Heart left ventricle (tissue), 16 donors: ENCODE results near the gene IRF1. TPM values are rescaled to one million over a fixed set of nuclear protein-coding genes. Genes with fewer than 3 reads are reported as not detected.

ENCODE experiments used
- ATAC-seq, 4 donors: fragments of 200-7000 bp; cut with Tn5 transposase; one replicate each; pipeline ENCODE4 v1.9.1; 2020 to 2022; ENCODE audit warnings: moderate library complexity in 4 of 4, mild to moderate bottlenecking in 3 of 4, moderate number of reproducible peaks in 1 of 4
- DNase-seq, 5 donors: peaks; one replicate each; pipeline ENCODE4 v3.0.0-alpha.2; 2020
- H3K27ac ChIP-seq, 12 donors: fragments of 200-600 bp; sonication (generic) in 4 of 12; one replicate each; pipeline versions ENCODE4 v1.5.0 to v1.8.0; 2016 to 2022; ENCODE audit warnings: mild to moderate bottlenecking in 2 of 12
- H3K27me3 ChIP-seq, 9 donors: fragments of 200-600 bp; sonication (generic) in 2 of 9; one replicate each; pipeline versions ENCODE4 v1.5.1 to v1.8.0; 2016 to 2022; ENCODE audit warnings: mild to moderate bottlenecking in 3 of 9
- H3K36me3 ChIP-seq, 9 donors: fragments of 200-600 bp; sonication (generic) in 2 of 9; one replicate each; pipeline versions ENCODE4 v1.5.0 to v1.8.0; 2018 to 2022; ENCODE audit warnings: mild to moderate bottlenecking in 2 of 9
- H3K4me1 ChIP-seq, 12 donors: fragments of 200-600 bp; sonication (generic) in 4 of 12; one replicate each; pipeline versions ENCODE4 v1.5.0 to v1.8.0; 2016 to 2022; ENCODE audit warnings: mild to moderate bottlenecking in 3 of 12
- H3K4me3 ChIP-seq, 12 donors: fragments of 200-600 bp; sonication (generic) in 4 of 12; one replicate each; pipeline versions ENCODE4 v1.5.0 to v1.8.0; 2017 to 2022; ENCODE audit warnings: mild to moderate bottlenecking in 9 of 12, moderate library complexity in 4 of 12
- H3K9me3 ChIP-seq, 12 donors: fragments of 200-600 bp; sonication (generic) in 4 of 12; one replicate each; pipeline versions ENCODE4 v1.5.0 to v1.8.0; 2016 to 2022; ENCODE audit warnings: mild to moderate bottlenecking in 1 of 12
- CTCF ChIP-seq, 12 donors: fragments of 200-600 bp; sonication (generic) in 4 of 12; IDR thresholded peaks; one replicate each; pipeline versions ENCODE4 v1.5.0 to v1.8.0; 2018 to 2022; ENCODE audit warnings: antibody characterized with exemption in 12 of 12, mild to moderate bottlenecking in 5 of 12
- POLR2A ChIP-seq, 2 donors: fragments of 450-650 bp; IDR thresholded peaks; one replicate each; pipeline ENCODE4 v1.6.1; 2017; ENCODE audit warnings: antibody characterized with exemption in 2 of 2, mild to moderate bottlenecking in 2 of 2, moderate library complexity in 2 of 2
- WGBS, 4 donors: extraction: QIAGEN DNeasy Blood & Tissue Kit in 2 of 4; methylation state at CpG; one replicate each; pipeline versions ENCODE4 v1.1.5 to v1.1.7; 2013 to 2018; 5-methylcytosine and 5-hydroxymethylcytosine counted together
- intact Hi-C, 10 donors: fragments of 100-400 bp; cut with DNase I; formaldehyde crosslinking; loops; one replicate each; pipeline versions ENCODE4 v1.11.1 to v1.14.2; 2022
- polyA plus RNA-seq, 2 donors: library from polyadenylated mRNA; stranded (reverse); fragments of 200-250 nt; gene quantifications; one replicate each; pipeline ENCODE4 v1.2.3, GENCODE V29; 2013
- total RNA-seq, 9 donors: library from RNA; depleted of rRNA in 2 of 9; stranded (reverse); fragments of >200 nt in 2 of 9; fragmentation: NEBNext Ultra II Directional in 3 of 9; extraction: Animal tissue kit (Norgen Biotek cat#: 25700) in 3 of 9; gene quantifications; one replicate each; pipeline versions ENCODE4 v1.1.0 to v1.2.4, GENCODE V29; 2016 to 2023
- donor health status: ischemic (EF 13 %, LVEDD 7.1; RV severe dilation, severe dysfunction).
- donor health status: healthy with polysubstance abuse.
- donor health status: DM: no; HTN: yes; CAD: no.
- donor health status: DM: no; HTN: no; CAD: no.
- donor health status: ischemic (EF 25% LVEDD 6.9; RV normal size, moderate dysfunction).
- donor health status: ischemic (EF 25% LVEDD 5.7; RV mildly dilated, moderate dysfunction).
- donor health status: healthy.
- donor health status: DM: yes; HTN: yes; CAD: no.
- donor health status: ischemic (EF 35%, LVEDD 5.7; RV mildly dilated, moderate dysfunction).
- donor health status: nonischemic (EF 11% LVEDD 7.7; RV severe dilation, severe dysfunction).
- donor health status: DM: yes; HTN: yes; CAD: no.
- donor health status: PGD.
- donor health status: ischemic (EF 29% LVEDD 5.4; RV normal size, mild dysfunction).
- donor health status: nonischemic (EF 23%, LVEDD 6.1; RV moderate dilation, normal function).

Gene IRF1
- total and polyA plus RNA-seq, 11 donors = 7.5 to 190 (median 18.4) TPM

GRCh38 chr5:132470596-132470995 lies 20.0 kb downstream of the IRF1 start:
- H3K36me3 ChIP-seq = peaks cover 0 to 26% (median 0%) of the 10 kb centered on the region in 9 donors
- peaks cover 7 to 98% (median 51%) of the 10 kb centered on the region in 12 donors for H3K4me1 ChIP-seq
- DNase-seq (peak in 2 of 5 donors; percentile 7 to 36), ATAC-seq (no peak)
- intact Hi-C loops = no loop called here
- H3K27ac ChIP-seq = peak overlapping the region in 1 of 12 donors; percentile 85
- H3K27me3 ChIP-seq = no peaks in the 10 kb centered on the region
- H3K9me3 ChIP-seq = peaks cover 0 to 6% (median 0%) of the 10 kb centered on the region in 12 donors
- H3K4me3 ChIP-seq = no peak overlapping the region
- WGBS, 4 donors = 82 to 100% (median 85%) methylated on average over 1 of the region's 1 CpG
- TF ChIP-seq POLR2A (IDR thresholded peaks at IDR 0.05) = no peak
- no peak for TF ChIP-seq CTCF (IDR thresholded peaks at IDR 0.05)

- DNase-seq = peak in 1 of 5 donors; percentile 32
- H3K4me3 ChIP-seq = no peak overlapping the region
- peak overlapping the region in 1 of 12 donors; percentile 85 for H3K27ac ChIP-seq
- ATAC-seq = no peak
- H3K4me1 ChIP-seq = peaks cover 3 to 98% (median 49%) of the 10 kb centered on the region in 12 donors
- no peaks in the 10 kb centered on the region for H3K27me3 ChIP-seq
- peaks cover 0 to 6% (median 0%) of the 10 kb centered on the region in 12 donors for H3K9me3 ChIP-seq
- H3K36me3 ChIP-seq = peaks cover 0 to 26% (median 0%) of the 10 kb centered on the region in 9 donors
- 81 to 91% (median 87%) methylated on average over 4 of the region's 4 CpGs for WGBS, 4 donors
- TF ChIP-seq POLR2A (IDR thresholded peaks at IDR 0.05) (no peak), CTCF (IDR thresholded peaks at IDR 0.05) (no peak)
- intact Hi-C loops = no loop called here
Observed at GRCh38 chr5:132470010-132470392, 20.6 kb downstream of the IRF1 start.

- H3K4me1 ChIP-seq = peaks cover 0 to 98% (median 49%) of the 10 kb centered on the region in 12 donors
- 81 to 90% (median 85%) methylated on average over 6 of the region's 6 CpGs for WGBS, 4 donors
- peaks cover 0 to 26% (median 0%) of the 10 kb centered on the region in 9 donors for H3K36me3 ChIP-seq
- no peak for TF ChIP-seq POLR2A (IDR thresholded peaks at IDR 0.05)
- TF ChIP-seq CTCF (IDR thresholded peaks at IDR 0.05) = no peak
- ATAC-seq (no peak), DNase-seq (peak in 1 of 5 donors; percentile 5)
- no peak overlapping the region for H3K4me3 ChIP-seq
- intact Hi-C loops = no loop called here
- H3K27me3 ChIP-seq = no peaks in the 10 kb centered on the region
- H3K27ac ChIP-seq = peak overlapping the region in 2 of 12 donors; percentile 12 to 85
- peaks cover 0 to 6% (median 0%) of the 10 kb centered on the region in 12 donors for H3K9me3 ChIP-seq
Observed at GRCh38 chr5:132469380-132470009, 21.1 kb downstream of the IRF1 start.

GRCh38 chr5:132468656-132469379 lies 21.8 kb downstream of the IRF1 start:
- Histone ChIP-seq H3K4me3 (no peak overlapping the region), H3K36me3 (peaks cover 0 to 26% (median 0%) of the 10 kb centered on the region in 9 donors), H3K27ac (peak overlapping the region in 1 of 12 donors; percentile 85), H3K9me3 (peaks cover 0 to 6% (median 0%) of the 10 kb centered on the region in 12 donors), H3K4me1 (peaks cover 2 to 98% (median 54%) of the 10 kb centered on the region in 12 donors), H3K27me3 (no peaks in the 10 kb centered on the region)
- peak in 1 of 5 donors; percentile 19 for DNase-seq
- intact Hi-C loops = no loop called here
- ATAC-seq = no peak
- WGBS, 4 donors = 96 to 97% (median 97%) methylated on average over 3 of the region's 3 CpGs
- no peak for TF ChIP-seq CTCF (IDR thresholded peaks at IDR 0.05)
- no peak for TF ChIP-seq POLR2A (IDR thresholded peaks at IDR 0.05)
